ENCODE data around the gene ODAD3.

DNA sequence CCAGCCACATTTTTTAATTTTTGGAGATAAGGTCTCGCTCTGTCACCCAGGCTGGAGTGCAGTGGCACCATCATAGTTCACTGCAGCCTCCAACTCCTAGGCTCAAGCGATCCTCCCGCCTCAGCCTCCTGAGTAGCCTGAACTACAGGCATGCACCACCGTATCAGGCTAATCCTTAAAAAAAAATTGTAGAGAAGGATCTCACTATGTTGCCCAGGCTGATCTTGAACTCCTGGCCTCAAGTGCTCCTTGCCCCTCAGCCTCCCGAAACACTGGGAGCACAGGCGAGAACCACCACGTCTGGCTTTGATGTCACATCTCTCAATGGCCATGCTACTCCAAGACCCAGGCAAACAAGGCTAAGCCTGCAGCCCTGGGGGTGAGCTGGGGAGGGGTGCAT is 21.7 kb upstream of the ODAD3 start:
- TF ChIP-seq, protein P1, sequence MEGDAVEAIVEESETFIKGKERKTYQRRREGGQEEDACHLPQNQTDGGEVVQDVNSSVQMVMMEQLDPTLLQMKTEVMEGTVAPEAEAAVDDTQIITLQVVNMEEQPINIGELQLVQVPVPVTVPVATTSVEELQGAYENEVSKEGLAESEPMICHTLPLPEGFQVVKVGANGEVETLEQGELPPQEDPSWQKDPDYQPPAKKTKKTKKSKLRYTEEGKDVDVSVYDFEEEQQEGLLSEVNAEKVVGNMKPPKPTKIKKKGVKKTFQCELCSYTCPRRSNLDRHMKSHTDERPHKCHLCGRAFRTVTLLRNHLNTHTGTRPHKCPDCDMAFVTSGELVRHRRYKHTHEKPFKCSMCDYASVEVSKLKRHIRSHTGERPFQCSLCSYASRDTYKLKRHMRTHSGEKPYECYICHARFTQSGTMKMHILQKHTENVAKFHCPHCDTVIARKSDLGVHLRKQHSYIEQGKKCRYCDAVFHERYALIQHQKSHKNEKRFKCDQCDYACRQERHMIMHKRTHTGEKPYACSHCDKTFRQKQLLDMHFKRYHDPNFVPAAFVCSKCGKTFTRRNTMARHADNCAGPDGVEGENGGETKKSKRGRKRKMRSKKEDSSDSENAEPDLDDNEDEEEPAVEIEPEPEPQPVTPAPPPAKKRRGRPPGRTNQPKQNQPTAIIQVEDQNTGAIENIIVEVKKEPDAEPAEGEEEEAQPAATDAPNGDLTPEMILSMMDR (IDR thresholded peaks at IDR 0.05; ENCODE audit: low read depth, low read length) = no peak
- no peak for TF ChIP-seq EZH2phosphoT487 (IDR thresholded peaks at IDR 0.05; ENCODE audit: low read depth)

All from OCI-LY3 (cell line).